GM18498 (cell line): Measurements from ENCODE around the gene CHST1.

Experiments
- ATAC-seq: cut with Tn5 transposase; IDR thresholded peaks from one replicate; pipeline ENCODE4 v1.9.1; 2021; ENCODE audit warnings: mild to moderate bottlenecking, moderate library complexity; ENCODE audit not compliant: unreplicated experiment

CHST1 gene

GRCh38 chr11:45646275-45646927 is 19.0 kb downstream of the CHST1 start:
- ATAC-seq: no peak

GRCh38 chr11:45644981-45645889 is 20.2 kb downstream of the CHST1 start:
- no peak for ATAC-seq

- ATAC-seq: no peak
Observed at GRCh38 chr11:45643598-45644260, 21.7 kb downstream of the CHST1 start.

GRCh38 chr11:45641961-45642360 is 23.5 kb downstream of the CHST1 start:
- no peak for ATAC-seq

GRCh38 chr11:45638051-45638450 is 27.4 kb downstream of the CHST1 start:
- ATAC-seq: no peak

GRCh38 chr11:45635907-45636306 is 29.5 kb downstream of the CHST1 start:
- ATAC-seq: no peak

GRCh38 chr11:45625611-45626010 is 39.8 kb downstream of the CHST1 start:
- ATAC-seq: no peak

- ATAC-seq: no peak
Observed at GRCh38 chr11:45624095-45624494, 41.3 kb downstream of the CHST1 start.

GRCh38 chr11:45622861-45623260 is 42.6 kb downstream of the CHST1 start:
- no peak for ATAC-seq

GRCh38 chr11:45622283-45622682 is 43.1 kb downstream of the CHST1 start:
- ATAC-seq: no peak

GRCh38 chr11:45621588-45621987 is 43.8 kb downstream of the CHST1 start:
- ATAC-seq: no peak

- no peak for ATAC-seq
Observed at GRCh38 chr11:45620243-45620642, 45.2 kb downstream of the CHST1 start.

- ATAC-seq: no peak
Observed at GRCh38 chr11:45618897-45619296, 46.5 kb downstream of the CHST1 start.

- no peak for ATAC-seq
Observed at GRCh38 chr11:45617871-45618601, 47.4 kb downstream of the CHST1 start.

GRCh38 chr11:45616802-45617549 is 48.4 kb downstream of the CHST1 start:
- no peak for ATAC-seq

GRCh38 chr11:45615182-45615792 is 50.1 kb downstream of the CHST1 start:
- ATAC-seq: no peak

GRCh38 chr11:45614196-45614828 is 51.1 kb downstream of the CHST1 start:
- ATAC-seq: no peak

- no peak for ATAC-seq
Observed at GRCh38 chr11:45610627-45611026, 54.8 kb downstream of the CHST1 start.

- ATAC-seq: no peak
Observed at GRCh38 chr11:45609902-45610301, 55.5 kb downstream of the CHST1 start.
